Activated T-helper 17 cell treated with anti-CD3 and anti-CD28 coated beads, Interleukin-2, amount 50 U/mL, for 72 hours (primary cell): ENCODE results near the gene CYP2C19. TPM values are rescaled to one million over a fixed set of nuclear protein-coding genes. Genes with fewer than 3 reads are reported as not detected.
"Not testable (repeated sequence)": the region's sequence is repeated elsewhere in the genome, so short reads cannot be mapped to it uniquely, and the experiment has no call there.

ENCODE experiments used
- ATAC-seq: fragments of 150-1000 bp; cut with Tn5 transposase; replicated peaks from 2 replicates; pipeline ENCODE4 v1.10.0; 2021; ENCODE audit warnings: mild to moderate bottlenecking, moderate library complexity
- H3K27ac Mint-ChIP-seq: one replicate; pipeline ENCODE4 v1.8.0; 2022; ENCODE audit warnings: mixed read lengths
- H3K27me3 Mint-ChIP-seq: one replicate; pipeline ENCODE4 v1.8.0; 2022; ENCODE audit warnings: mixed read lengths
- H3K36me3 Mint-ChIP-seq: one replicate; pipeline ENCODE4 v1.8.0; 2022; ENCODE audit warnings: low read depth, mild to moderate bottlenecking, mixed read lengths
- H3K4me1 Mint-ChIP-seq: one replicate; pipeline ENCODE4 v1.8.0; 2022; ENCODE audit warnings: mixed read lengths
- H3K4me3 Mint-ChIP-seq: one replicate; pipeline ENCODE4 v1.8.0; 2022; ENCODE audit warnings: mild to moderate bottlenecking, mixed read lengths
- H3K9me3 Mint-ChIP-seq: one replicate; pipeline ENCODE4 v1.8.0; 2022; ENCODE audit warnings: mixed read lengths
- total RNA-seq, 2 donors: library from RNA; stranded (reverse); gene quantifications; one replicate each; pipeline ENCODE4 v1.2.3, GENCODE V29; 2022

Gene CYP2C19
- total RNA-seq, result under 1 TPM in 1 of 2 donors, not detected in 1; 0.16 TPM

DNA sequence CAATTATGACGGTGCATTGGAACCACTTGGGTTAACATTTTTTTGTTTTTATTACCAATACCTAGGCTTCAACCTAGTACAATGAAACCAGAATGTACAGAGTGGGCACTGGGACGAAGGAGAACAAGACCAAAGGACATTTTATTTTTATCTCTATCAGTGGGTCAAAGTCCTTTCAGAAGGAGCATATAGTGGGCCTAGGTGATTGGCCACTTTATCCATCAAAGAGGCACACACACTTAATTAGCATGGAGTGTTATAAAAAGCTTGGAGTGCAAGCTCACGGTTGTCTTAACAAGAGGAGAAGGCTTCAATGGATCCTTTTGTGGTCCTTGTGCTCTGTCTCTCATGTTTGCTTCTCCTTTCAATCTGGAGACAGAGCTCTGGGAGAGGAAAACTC, at the start of gene CYP2C19:
Gene CYP2C19 (plus strand): TSS at position 289 of the 400 bp plus-strand sequence. CDS start 25 bp downstream, at position 314.
- ATAC-seq, result no peak

DNA sequence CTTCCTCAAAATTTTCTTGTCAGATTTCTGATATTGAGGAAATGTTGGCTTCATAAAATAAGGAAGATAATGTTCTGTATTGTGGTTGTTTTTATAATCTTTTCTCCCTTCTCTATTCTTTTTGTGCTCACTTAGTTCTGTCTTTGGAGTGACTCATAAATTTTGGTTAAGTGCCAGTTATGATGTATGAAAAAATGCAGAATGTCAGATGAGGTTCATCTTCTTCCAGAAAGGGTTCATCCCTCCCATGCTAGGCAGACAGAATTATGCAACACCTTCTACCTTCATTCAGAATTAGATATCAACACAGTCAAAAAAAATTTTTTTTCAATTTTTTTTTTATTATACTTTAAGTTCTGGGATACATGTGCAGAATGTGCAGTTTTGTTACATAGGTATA, 36.6 kb upstream of the CYP2C19 start:
- H3K27me3 Mint-ChIP-seq, result no peaks in the 10 kb centered on the region
- H3K4me1 Mint-ChIP-seq, result no peaks in the 10 kb centered on the region
- H3K27ac Mint-ChIP-seq, result no peak overlapping the region
- no peaks in the 10 kb centered on the region for H3K36me3 Mint-ChIP-seq
- no peak for ATAC-seq
- H3K4me3 Mint-ChIP-seq, result no peak overlapping the region
- no peaks in the 10 kb centered on the region for H3K9me3 Mint-ChIP-seq

More for the DNA sequence above, at the start of gene CYP2C19:
- H3K27me3 Mint-ChIP-seq, result no peaks in the 10 kb centered on the region
- no peaks in the 10 kb centered on the region for H3K36me3 Mint-ChIP-seq
- no peaks in the 10 kb centered on the region for H3K4me1 Mint-ChIP-seq
- H3K27ac Mint-ChIP-seq, result no peak within 1 kb of the TSS
- H3K9me3 Mint-ChIP-seq, result no peaks in the 10 kb centered on the region
- H3K4me3 Mint-ChIP-seq, result no peak within 1 kb of the TSS

DNA sequence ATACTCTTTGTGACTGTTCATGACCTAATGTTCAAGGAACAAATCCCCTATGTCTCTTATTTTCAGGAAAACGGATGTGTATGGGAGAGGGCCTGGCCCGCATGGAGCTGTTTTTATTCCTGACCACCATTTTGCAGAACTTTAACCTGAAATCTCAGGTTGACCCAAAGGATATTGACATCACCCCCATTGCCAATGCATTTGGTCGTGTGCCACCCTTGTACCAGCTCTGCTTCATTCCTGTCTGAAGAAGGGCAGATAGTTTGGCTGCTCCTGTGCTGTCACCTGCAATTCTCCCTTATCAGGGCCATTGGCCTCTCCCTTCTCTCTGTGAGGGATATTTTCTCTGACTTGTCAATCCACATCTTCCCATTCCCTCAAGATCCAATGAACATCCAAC, 27.3 kb upstream of the CYP2C19 start:
- H3K4me3 Mint-ChIP-seq, result no peak overlapping the region
- H3K27me3 Mint-ChIP-seq, result no peaks in the 10 kb centered on the region
- no peak overlapping the region for H3K27ac Mint-ChIP-seq
- no peaks in the 10 kb centered on the region for H3K36me3 Mint-ChIP-seq
- H3K4me1 Mint-ChIP-seq, result no peaks in the 10 kb centered on the region
- no peak for ATAC-seq
- H3K9me3 Mint-ChIP-seq, result peaks cover 5% of the 10 kb centered on the region

DNA sequence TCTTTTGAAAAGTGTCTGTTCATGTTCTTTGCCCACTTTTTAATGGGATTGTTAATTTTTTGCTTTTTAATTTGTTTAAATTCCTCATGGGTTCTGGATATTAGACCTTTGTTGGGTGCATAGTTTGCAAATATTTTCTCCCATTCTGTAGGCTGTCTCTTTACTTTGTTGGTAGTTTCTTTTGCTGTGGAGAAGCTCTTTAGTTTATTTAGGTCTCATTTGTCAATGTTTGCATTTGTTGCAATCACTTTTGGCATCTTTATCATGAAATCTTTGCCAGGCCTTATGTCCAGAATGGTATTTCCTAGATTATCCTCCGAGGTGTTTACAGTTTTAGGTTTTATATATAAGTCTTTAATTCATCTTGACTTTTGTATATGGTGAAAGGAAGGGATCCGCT, 23.9 kb upstream of the CYP2C19 start:
- Mint-ChIP-seq H3K9me3 (peaks cover 21% of the 10 kb centered on the region), H3K4me1 (no peaks in the 10 kb centered on the region), H3K36me3 (no peaks in the 10 kb centered on the region), H3K27me3 (no peaks in the 10 kb centered on the region), H3K4me3 (no peak overlapping the region), H3K27ac (no peak overlapping the region)
- no peak for ATAC-seq

DNA sequence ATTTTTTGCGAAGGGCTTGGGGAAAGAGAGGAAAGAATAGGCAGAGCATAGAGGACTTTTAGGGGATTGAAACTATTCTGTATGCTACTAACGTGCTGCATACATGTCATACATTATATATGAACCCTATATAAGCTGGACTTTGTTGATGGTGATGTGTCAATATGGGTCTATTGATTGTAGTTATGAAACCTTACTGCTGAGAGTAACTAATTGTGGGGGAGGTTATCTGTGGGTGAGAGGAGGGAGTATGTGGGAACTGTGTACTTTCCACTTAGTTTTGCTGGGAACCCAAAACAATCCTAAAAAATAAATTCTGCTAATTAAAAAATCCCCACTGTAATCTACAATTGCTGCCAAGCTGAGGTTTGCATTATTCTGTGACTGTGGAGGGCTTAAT, 15.3 kb upstream of the CYP2C19 start:
- no peak overlapping the region for H3K27ac Mint-ChIP-seq
- no peaks in the 10 kb centered on the region for H3K27me3 Mint-ChIP-seq
- peaks cover 12% of the 10 kb centered on the region for H3K9me3 Mint-ChIP-seq
- no peaks in the 10 kb centered on the region for H3K36me3 Mint-ChIP-seq
- H3K4me1 Mint-ChIP-seq, result no peaks in the 10 kb centered on the region
- ATAC-seq, result no peak
- H3K4me3 Mint-ChIP-seq, result no peak overlapping the region

DNA sequence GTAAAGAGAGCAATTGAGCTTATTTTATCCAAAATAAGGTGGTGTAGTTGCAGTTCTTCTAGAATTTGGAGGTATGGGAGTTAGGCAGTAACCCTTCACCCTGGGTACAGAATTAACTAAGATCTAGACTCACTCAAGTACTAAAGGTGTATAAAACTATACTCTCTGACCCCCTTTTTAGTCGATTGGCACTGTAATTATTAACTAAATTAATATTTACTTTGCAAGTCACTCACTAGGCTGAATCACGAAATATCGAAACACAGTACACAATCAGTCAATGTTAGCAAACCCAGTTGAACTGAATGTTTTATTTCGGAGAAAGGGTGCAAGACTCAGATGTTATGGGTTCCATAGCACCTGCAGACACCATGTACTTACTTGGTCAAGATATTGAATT, 14.6 kb upstream of the CYP2C19 start:
- Mint-ChIP-seq H3K4me3 (no peak overlapping the region), H3K9me3 (peaks cover 10% of the 10 kb centered on the region), H3K27me3 (no peaks in the 10 kb centered on the region), H3K27ac (no peak overlapping the region), H3K36me3 (no peaks in the 10 kb centered on the region), H3K4me1 (no peaks in the 10 kb centered on the region)
- no peak for ATAC-seq

DNA sequence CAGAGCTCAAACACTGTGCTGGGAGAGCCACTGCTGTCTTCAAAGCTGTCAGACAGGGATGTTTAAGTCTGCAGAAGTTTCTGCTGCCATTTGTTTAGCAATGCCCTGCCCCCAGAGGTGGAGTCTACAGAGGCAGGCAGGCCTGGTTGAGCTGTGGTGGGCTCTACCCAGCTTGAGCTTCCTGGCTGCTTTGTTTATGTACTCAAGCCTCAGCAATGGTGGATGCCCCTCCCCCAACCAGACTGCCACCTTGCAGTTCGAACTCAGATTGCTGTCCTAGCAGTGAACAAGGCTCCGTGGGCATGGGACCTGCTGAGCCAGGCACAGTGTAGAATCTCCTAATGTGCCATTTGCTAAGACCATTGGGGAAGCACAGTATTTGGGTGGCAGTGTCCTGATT, 4.6 kb upstream of the CYP2C19 start:
- H3K27ac Mint-ChIP-seq, result no peak overlapping the region
- H3K36me3 Mint-ChIP-seq, result no peaks in the 10 kb centered on the region
- ATAC-seq, result no peak
- no peaks in the 10 kb centered on the region for H3K4me1 Mint-ChIP-seq
- no peak overlapping the region for H3K4me3 Mint-ChIP-seq
- H3K9me3 Mint-ChIP-seq, result no peaks in the 10 kb centered on the region
- no peaks in the 10 kb centered on the region for H3K27me3 Mint-ChIP-seq

DNA sequence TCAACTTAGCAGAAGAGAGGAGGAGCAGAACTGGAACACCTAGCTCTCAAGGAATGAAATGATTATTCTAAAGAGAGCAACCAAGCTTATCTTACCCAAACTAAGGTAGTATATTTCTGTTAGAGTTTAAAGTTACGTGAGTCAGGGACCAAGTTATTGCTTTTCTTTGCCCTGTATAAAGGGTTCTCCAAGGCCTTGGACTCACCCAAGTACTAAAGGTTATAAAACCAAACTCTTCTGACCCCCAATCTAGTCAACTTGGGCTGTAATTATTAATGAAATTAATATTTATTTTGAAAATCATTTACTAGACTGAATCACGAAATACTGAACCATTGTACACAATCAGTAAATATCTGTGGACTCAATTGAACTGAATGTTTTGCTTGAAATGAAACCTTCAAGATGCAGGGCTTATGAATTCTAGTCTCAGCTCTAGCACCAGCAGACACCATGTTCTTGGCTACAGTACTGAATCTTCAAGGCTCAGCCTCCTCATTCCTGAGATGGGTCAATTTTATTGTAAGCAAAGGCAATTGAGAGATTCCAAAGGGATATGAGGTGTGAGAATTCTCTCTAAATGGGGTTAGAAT, 1.8 kb upstream of the CYP2C19 start:
- no peak overlapping the region for H3K27ac Mint-ChIP-seq
- H3K27me3 Mint-ChIP-seq, result no peaks in the 10 kb centered on the region
- no peak for ATAC-seq
- no peak overlapping the region for H3K4me3 Mint-ChIP-seq
- H3K4me1 Mint-ChIP-seq, result no peaks in the 10 kb centered on the region
- no peaks in the 10 kb centered on the region for H3K36me3 Mint-ChIP-seq
- no peaks in the 10 kb centered on the region for H3K9me3 Mint-ChIP-seq

DNA sequence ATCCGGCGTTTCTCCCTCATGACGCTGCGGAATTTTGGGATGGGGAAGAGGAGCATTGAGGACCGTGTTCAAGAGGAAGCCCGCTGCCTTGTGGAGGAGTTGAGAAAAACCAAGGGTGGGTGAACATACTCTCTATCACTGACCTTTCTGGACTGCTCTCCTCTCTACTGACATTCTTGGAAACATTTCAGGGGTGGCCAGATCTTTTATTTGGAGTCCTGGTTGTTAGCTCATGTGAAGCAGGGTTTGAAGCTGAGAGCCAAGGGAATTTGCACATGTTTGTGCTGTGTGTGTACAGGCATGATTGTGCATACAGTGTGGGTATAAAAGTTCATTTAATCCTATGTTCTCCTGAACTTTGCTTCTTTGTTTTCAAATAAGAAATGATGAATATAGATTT, 12.9 kb downstream of the CYP2C19 start:
- H3K4me3 Mint-ChIP-seq, result not testable (repeated sequence)

DNA sequence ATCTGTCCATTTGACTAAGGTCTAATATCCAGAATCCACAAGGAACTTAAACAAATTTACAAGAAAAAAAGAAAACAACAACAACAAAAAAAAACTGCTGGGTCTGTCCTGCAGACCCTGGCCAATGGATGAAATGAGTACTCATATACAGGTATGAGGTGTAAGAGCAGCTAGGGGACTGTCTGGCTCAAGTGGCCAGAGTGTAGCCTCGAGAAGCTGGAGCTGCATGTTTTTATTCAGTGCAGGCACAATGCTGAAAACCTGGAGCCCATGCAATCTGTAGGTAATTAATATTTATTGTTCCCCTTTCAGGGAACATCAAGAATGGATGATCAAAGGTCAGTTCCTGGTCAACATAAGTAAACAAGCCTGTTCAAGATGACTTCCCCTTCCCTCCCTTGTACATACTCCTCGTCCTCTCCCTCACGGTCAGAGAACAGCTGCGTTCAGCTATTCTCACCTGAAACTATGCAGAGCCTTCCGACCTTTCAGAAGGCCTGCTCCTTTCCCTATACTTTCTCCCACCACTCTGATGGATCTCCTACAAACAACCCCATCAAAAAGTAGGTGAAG, 15.5 kb downstream of the CYP2C19 start:
- H3K36me3 Mint-ChIP-seq, result no peaks in the 10 kb centered on the region
- no peak overlapping the region for H3K27ac Mint-ChIP-seq
- no peak for ATAC-seq
- no peaks in the 10 kb centered on the region for H3K9me3 Mint-ChIP-seq
- H3K4me3 Mint-ChIP-seq, result no peak overlapping the region
- H3K27me3 Mint-ChIP-seq, result no peaks in the 10 kb centered on the region
- no peaks in the 10 kb centered on the region for H3K4me1 Mint-ChIP-seq

More for the DNA sequence above, 12.9 kb downstream of the CYP2C19 start:
- not testable (repeated sequence) for H3K4me1 Mint-ChIP-seq, H3K36me3 Mint-ChIP-seq, H3K27me3 Mint-ChIP-seq, ATAC-seq, H3K9me3 Mint-ChIP-seq, H3K27ac Mint-ChIP-seq

DNA sequence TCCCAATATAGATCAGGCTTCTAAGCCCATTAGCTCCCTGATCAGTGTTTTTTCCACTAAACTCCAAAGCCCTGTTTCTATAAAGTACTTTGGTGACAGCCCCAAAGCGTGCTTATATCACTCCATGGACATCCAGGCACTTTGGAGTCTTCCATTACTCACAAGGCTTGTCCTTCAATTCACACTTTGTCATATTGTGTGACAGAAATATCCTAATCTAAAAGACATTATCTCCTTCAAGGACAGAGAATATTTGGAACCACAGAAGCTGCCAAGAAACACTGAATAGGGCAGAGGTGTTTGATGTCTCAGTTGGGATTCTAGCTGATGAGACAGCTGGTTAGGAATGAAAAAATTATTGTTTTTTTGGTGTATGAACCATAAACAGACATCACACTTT, 18.4 kb downstream of the CYP2C19 start:
- no peaks in the 10 kb centered on the region for H3K9me3 Mint-ChIP-seq
- no peak overlapping the region for H3K4me3 Mint-ChIP-seq
- H3K27ac Mint-ChIP-seq, result no peak overlapping the region
- no peaks in the 10 kb centered on the region for H3K36me3 Mint-ChIP-seq
- ATAC-seq, result no peak
- H3K4me1 Mint-ChIP-seq, result no peaks in the 10 kb centered on the region
- no peaks in the 10 kb centered on the region for H3K27me3 Mint-ChIP-seq

DNA sequence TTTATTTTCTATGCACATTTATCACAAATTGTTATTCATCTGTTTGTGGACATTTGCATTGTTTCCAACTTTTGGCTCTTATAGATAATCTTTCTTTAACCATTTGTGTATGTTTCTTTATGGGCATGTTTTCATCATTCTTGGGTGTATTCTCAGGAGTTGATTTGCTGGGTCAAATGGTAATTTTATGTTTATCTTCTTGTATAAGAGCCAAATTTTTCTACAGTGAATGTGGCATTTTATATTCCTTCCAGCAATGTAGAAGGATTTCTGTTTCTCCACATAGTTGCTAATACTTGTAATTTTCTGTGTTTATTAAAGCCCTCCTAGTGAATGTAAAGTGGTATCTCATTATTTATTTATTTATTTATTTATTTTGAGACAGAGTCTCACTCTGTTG, 21.8 kb downstream of the CYP2C19 start:
- Mint-ChIP-seq H3K4me1 (no peaks in the 10 kb centered on the region), H3K27me3 (no peaks in the 10 kb centered on the region), H3K4me3 (no peak overlapping the region), H3K36me3 (no peaks in the 10 kb centered on the region), H3K9me3 (peaks cover 6% of the 10 kb centered on the region), H3K27ac (no peak overlapping the region)
- no peak for ATAC-seq

DNA sequence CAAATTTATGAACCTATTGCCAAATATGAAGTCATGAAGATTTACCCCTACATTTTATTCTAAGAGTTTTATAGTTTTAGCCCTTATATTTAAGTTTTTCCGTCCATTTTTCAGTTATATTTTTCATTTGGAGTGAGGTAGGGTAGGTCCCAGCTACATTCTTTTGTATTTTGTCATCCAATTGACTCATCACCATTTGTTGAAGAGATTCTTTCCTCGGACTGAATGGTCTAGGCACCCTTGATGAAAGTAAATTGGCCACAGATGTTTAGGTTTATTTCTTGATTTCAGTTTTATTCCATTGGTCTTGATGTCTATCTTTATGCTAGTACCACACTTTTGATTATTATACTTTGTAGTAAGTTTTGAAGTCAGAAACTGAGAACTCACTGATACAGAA, 22.7 kb downstream of the CYP2C19 start:
- no peaks in the 10 kb centered on the region for H3K4me1 Mint-ChIP-seq
- H3K36me3 Mint-ChIP-seq, result no peaks in the 10 kb centered on the region
- H3K9me3 Mint-ChIP-seq, result peaks cover 6% of the 10 kb centered on the region

DNA sequence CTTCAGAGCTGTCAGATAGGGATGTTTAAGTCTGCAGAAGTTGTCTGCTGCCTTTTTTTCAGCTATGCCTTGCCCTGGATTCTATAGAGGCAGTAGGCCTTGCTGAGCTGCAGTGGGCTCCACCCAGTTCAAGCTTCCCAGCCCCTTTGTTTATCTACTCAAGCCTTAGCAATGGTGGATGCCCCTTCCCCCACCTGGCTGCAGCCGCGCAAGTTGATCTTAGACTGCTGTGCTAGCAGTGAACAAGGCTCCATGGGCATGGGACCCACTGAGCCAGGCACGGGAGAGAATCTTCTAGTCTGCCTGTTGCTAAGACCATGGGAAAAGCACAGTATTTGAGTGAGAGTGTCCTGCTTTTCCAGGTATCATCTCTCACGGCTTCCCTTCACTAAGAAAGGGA, 38.1 kb downstream of the CYP2C19 start:
- H3K4me3 Mint-ChIP-seq, H3K27ac Mint-ChIP-seq, H3K4me1 Mint-ChIP-seq, ATAC-seq, H3K27me3 Mint-ChIP-seq, H3K36me3 Mint-ChIP-seq: not testable (repeated sequence)
- H3K9me3 Mint-ChIP-seq, result peaks cover 20% of the 10 kb centered on the region

More for the DNA sequence above, 22.7 kb downstream of the CYP2C19 start:
- H3K27me3 Mint-ChIP-seq, result no peaks in the 10 kb centered on the region
- no peak overlapping the region for H3K4me3 Mint-ChIP-seq
- no peak for ATAC-seq
- no peak overlapping the region for H3K27ac Mint-ChIP-seq

DNA sequence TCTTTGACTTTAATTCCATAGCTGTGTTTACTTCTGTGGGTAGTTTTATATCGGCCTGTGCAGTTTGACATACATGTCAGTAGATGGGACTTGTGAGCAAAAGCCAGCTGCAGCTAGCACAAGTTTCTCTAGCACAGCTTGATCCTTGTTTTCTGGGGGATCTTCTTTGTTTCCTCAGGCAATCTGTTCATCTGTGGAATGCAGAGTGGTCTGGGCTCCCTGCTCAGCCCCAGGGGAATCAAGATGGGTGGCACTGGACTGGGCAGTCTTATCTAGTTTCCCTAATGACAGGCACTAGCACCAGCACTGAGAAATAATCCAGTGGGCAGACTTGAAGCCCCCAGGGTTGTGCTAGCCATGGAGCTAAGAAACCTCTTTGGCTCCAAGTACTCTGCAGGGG, 40.8 kb downstream of the CYP2C19 start:
- Mint-ChIP-seq H3K27ac (no peak overlapping the region), H3K9me3 (peaks cover 15% of the 10 kb centered on the region), H3K36me3 (no peaks in the 10 kb centered on the region), H3K27me3 (no peaks in the 10 kb centered on the region), H3K4me3 (no peak overlapping the region), H3K4me1 (no peaks in the 10 kb centered on the region)
- ATAC-seq, result no peak

DNA sequence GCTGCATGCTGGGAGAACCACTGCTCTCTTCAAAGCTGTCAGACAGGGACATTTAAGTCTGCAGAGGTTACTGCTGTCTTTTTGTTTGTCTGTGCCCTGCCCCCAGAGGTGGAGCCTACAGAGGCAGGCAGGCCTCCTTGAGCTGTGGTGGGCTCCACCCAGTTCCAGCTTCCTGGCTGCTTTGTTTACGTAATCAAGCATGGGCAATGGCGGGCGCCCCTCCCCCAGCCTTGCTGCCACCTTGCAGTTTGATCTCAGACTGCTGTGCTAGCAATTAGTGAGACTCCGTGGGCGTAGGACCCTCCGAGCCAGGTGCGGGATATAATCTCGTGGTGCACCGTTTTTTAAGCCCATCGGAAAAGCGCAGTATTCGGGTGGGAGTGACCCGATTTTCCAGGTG, 67.5 kb downstream of the CYP2C19 start:
- H3K27ac Mint-ChIP-seq, H3K36me3 Mint-ChIP-seq, H3K4me1 Mint-ChIP-seq, H3K27me3 Mint-ChIP-seq, ATAC-seq, H3K4me3 Mint-ChIP-seq: not testable (repeated sequence)
- peaks cover 16% of the 10 kb centered on the region for H3K9me3 Mint-ChIP-seq
